22Rv1 (cell line): ENCODE results near the gene NFYC.

Experiments used
- CTCF ChIP-seq: fragments of 450-650 bp; IDR thresholded peaks from 2 replicates; pipeline ENCODE4 v1.5.1; 2017; ENCODE audit warnings: mild to moderate bottlenecking
- ZFX ChIP-seq: fragments of 450-650 bp; IDR thresholded peaks from 2 replicates; pipeline ENCODE4 v1.6.1; 2017; ENCODE audit warnings: antibody characterized with exemption, borderline replicate concordance

GRCh38 chr1:40782371-40782956 lies 91.0 kb downstream of the NFYC start:
- TF ChIP-seq CTCF (0 out of 2 replicates have a peak, but pooled peaks have one; percentile 10), ZFX (no peak)
